CD14-positive monocyte (primary cell): ENCODE results near the gene MTF1. TPM values are rescaled to one million over a fixed set of nuclear protein-coding genes. Genes with fewer than 3 reads are reported as not detected.

Experiments
- DNase-seq, 3 donors: peaks; one replicate each; pipeline ENCODE4 v3.0.0-alpha.2; 2011 to 2022
- H2AFZ ChIP-seq: 2 replicates; pipeline ENCODE4 v1.6.0; 2012; ENCODE audit warnings: mild to moderate bottlenecking, low read depth, low read length, inconsistent platforms; ENCODE audit not compliant: insufficient read depth, poor library complexity, severe bottlenecking
- H3K27ac ChIP-seq, 2 donors: 1 replicate in 1 of 2; 2 replicates in 1 of 2; pipeline ENCODE4 v1.5.1; 2012 to 2013; ENCODE audit warnings: low read length in 2 of 2, control low read depth in 1 of 2, inconsistent platforms in 1 of 2, low read depth in 1 of 2, mild to moderate bottlenecking in 1 of 2
- H3K27me3 ChIP-seq, 2 donors: one replicate each; pipeline versions ENCODE4 v1.6.0 to v1.6.1; 2011 to 2013; ENCODE audit warnings: low read length in 2 of 2; ENCODE audit not compliant: control insufficient read depth in 2 of 2, insufficient read depth in 2 of 2
- H3K36me3 ChIP-seq, 2 donors: replicated peaks in 1 of 2; 1 replicate in 1 of 2; 2 replicates in 1 of 2; pipeline versions ENCODE4 v1.5.1 to v1.6.1; 2012 to 2013; ENCODE audit warnings: low read length in 2 of 2, control low read depth in 1 of 2, inconsistent platforms in 1 of 2, mild to moderate bottlenecking in 1 of 2; ENCODE audit not compliant: insufficient read depth in 2 of 2, control insufficient read depth in 1 of 2
- H3K4me1 ChIP-seq, 2 donors: 1 replicate in 1 of 2; 2 replicates in 1 of 2; pipeline versions ENCODE4 v1.5.1 to v1.6.1; 2012 to 2013; ENCODE audit warnings: low read length in 2 of 2, control low read depth in 1 of 2, inconsistent platforms in 1 of 2, mild to moderate bottlenecking in 1 of 2, moderate library complexity in 1 of 2; ENCODE audit not compliant: insufficient read depth in 2 of 2, control insufficient read depth in 1 of 2
- H3K4me2 ChIP-seq: replicated peaks from 2 replicates; pipeline ENCODE3; 2012; ENCODE audit warnings: low read length, moderate library complexity, mild to moderate bottlenecking; ENCODE audit not compliant: poor library complexity, severe bottlenecking; ENCODE audit errors: extremely low read depth
- H3K4me3 ChIP-seq, 3 experiments: fragments of 200-600 bp in 1 of 3; sonication (generic) in 1 of 3; replicated peaks in 1 of 3; 1 replicate in 2 of 3; 2 replicates in 1 of 3; pipeline ENCODE4 v1.5.1; 2011 to 2013; ENCODE audit warnings: low read length in 3 of 3, mild to moderate bottlenecking in 3 of 3, control low read depth in 2 of 3, low read depth in 2 of 3, inconsistent platforms in 1 of 3, moderate library complexity in 1 of 3
- H3K79me2 ChIP-seq: 2 replicates; pipeline ENCODE4 v1.6.0; 2012; ENCODE audit warnings: mild to moderate bottlenecking, control low read depth, inconsistent platforms, low read length, moderate library complexity; ENCODE audit not compliant: insufficient read depth
- H3K9ac ChIP-seq: 2 replicates; pipeline ENCODE4 v1.6.0; 2017; ENCODE audit warnings: low read length, mild to moderate bottlenecking; ENCODE audit not compliant: insufficient read depth, poor library complexity, severe bottlenecking
- H3K9me3 ChIP-seq, 2 donors: replicated peaks in 1 of 2; 1 replicate in 1 of 2; 2 replicates in 1 of 2; pipeline versions ENCODE4 v1.5.1 to v1.6.1; 2012 to 2013; ENCODE audit warnings: low read length in 2 of 2, control low read depth in 1 of 2; ENCODE audit not compliant: control insufficient read depth in 1 of 2, insufficient read depth in 1 of 2
- H4K20me1 ChIP-seq: 2 replicates; pipeline ENCODE4 v1.6.0; 2012; ENCODE audit warnings: mild to moderate bottlenecking, low read length, control low read depth, moderate library complexity; ENCODE audit not compliant: insufficient read depth
- H3K27ac Mint-ChIP-seq, 7 donors: one replicate each; pipeline ENCODE4 v1.8.0; 2020; ENCODE audit warnings: mild to moderate bottlenecking in 7 of 7, mixed read lengths in 7 of 7, moderate library complexity in 6 of 7, inconsistent platforms in 2 of 7
- H3K27me3 Mint-ChIP-seq, 3 donors: one replicate each; pipeline ENCODE4 v1.8.0; 2021 to 2022; ENCODE audit warnings: low read depth in 3 of 3, mild to moderate bottlenecking in 3 of 3, mixed read lengths in 3 of 3, moderate library complexity in 3 of 3, inconsistent platforms in 1 of 3
- H3K36me3 Mint-ChIP-seq, 2 donors: one replicate each; pipeline ENCODE4 v1.8.0; 2020; ENCODE audit warnings: mixed read lengths in 2 of 2, inconsistent platforms in 1 of 2, mild to moderate bottlenecking in 1 of 2
- H3K4me1 Mint-ChIP-seq: one replicate; pipeline ENCODE4 v1.8.0; 2020; ENCODE audit warnings: mild to moderate bottlenecking, mixed read lengths
- H3K4me3 Mint-ChIP-seq, 2 donors: one replicate each; pipeline ENCODE4 v1.8.0; 2020; ENCODE audit warnings: mild to moderate bottlenecking in 2 of 2, mixed read lengths in 2 of 2, moderate library complexity in 1 of 2
- H3K9me3 Mint-ChIP-seq, 7 donors: one replicate each; pipeline ENCODE4 v1.8.0; 2020 to 2022; ENCODE audit warnings: mixed read lengths in 7 of 7, mild to moderate bottlenecking in 6 of 7, moderate library complexity in 6 of 7, inconsistent platforms in 2 of 7
- CTCF ChIP-seq: fragments of 200-600 bp; IDR thresholded peaks from one replicate; pipeline ENCODE4 v1.8.0; 2022; ENCODE audit warnings: antibody characterized with exemption, mild to moderate bottlenecking
- WGBS: methylation state at CpG from one replicate; pipeline ENCODE4 v1.1.5; 2013; ENCODE audit warnings: missing lambda C conversion rate; ENCODE audit not compliant: insufficient coverage; 5-methylcytosine and 5-hydroxymethylcytosine counted together
- intact Hi-C, 2 donors: fragments of 100-400 bp; cut with micrococcal nuclease; formaldehyde crosslinking; loops; one replicate each; pipeline versions ENCODE4 v1.15.0 to v1.15.1; 2023
- polyA plus RNA-seq, 3 donors: library from polyadenylated mRNA; depleted of rRNA in 1 of 3; unstranded in 2 of 3; stranded (reverse) in 1 of 3; fragments of 300-500 nt in 2 of 3; fragments of >200 nt in 1 of 3; fragmentation: Illumina TruSeq in 2 of 3; gene quantifications; 1 replicate in 2 of 3; 2 replicates in 1 of 3; pipeline ENCODE4 v1.2.3, GENCODE V29; 2012 to 2021

Gene MTF1
- polyA plus RNA-seq, 3 donors: 17.1 to 41.0 (median 29.6) TPM

- Histone ChIP-seq H3K4me3 (no peak overlapping the region), H3K36me3 (peaks cover 65 to 76% of the 10 kb centered on the region in 2 donors), H3K4me2 (no peak overlapping the region), H3K79me2 (peaks cover 53% of the 10 kb centered on the region), H4K20me1 (peaks cover 30% of the 10 kb centered on the region), H3K9me3 (no peaks in the 10 kb centered on the region), H3K9ac (no peak overlapping the region), H3K27me3 (no peaks in the 10 kb centered on the region), H2AFZ (no peak overlapping the region), H3K4me1 (peaks cover 24 to 30% of the 10 kb centered on the region in 2 donors), H3K27ac (no peak overlapping the region)
- H3K4me3 Mint-ChIP-seq: no peak overlapping the region
- H3K4me1 Mint-ChIP-seq: peaks cover 34% of the 10 kb centered on the region
- H3K27ac Mint-ChIP-seq: peak overlapping the region in 5 of 7 donors; percentile 35 to 77 (median 40)
- intact Hi-C loops: no loop called here
- DNase-seq: no peak
- H3K9me3 Mint-ChIP-seq: no peaks in the 10 kb centered on the region
- WGBS: 100% methylated on average over 1 of the region's 2 CpGs
- no peak for TF ChIP-seq CTCF
- H3K27me3 Mint-ChIP-seq: peaks cover 0 to 1% (median 0%) of the 10 kb centered on the region in 3 donors
- H3K36me3 Mint-ChIP-seq: peaks cover 64 to 87% of the 10 kb centered on the region in 2 donors
Observed at GRCh38 chr1:37821481-37821880, 37.9 kb downstream of the MTF1 start.

GRCh38 chr1:37817481-37817880 lies 41.9 kb downstream of the MTF1 start:
- peaks cover 28% of the 10 kb centered on the region for H3K4me1 Mint-ChIP-seq
- no peak overlapping the region for H3K4me3 Mint-ChIP-seq
- Histone ChIP-seq H4K20me1 (peaks cover 56% of the 10 kb centered on the region), H3K9ac (no peak overlapping the region), H3K79me2 (peaks cover 70% of the 10 kb centered on the region), H3K36me3 (peaks cover 75 to 93% of the 10 kb centered on the region in 2 donors), H2AFZ (no peak overlapping the region), H3K27ac (peak overlapping the region in 1 of 2 donors; percentile 51), H3K4me1 (peaks cover 6 to 29% of the 10 kb centered on the region in 2 donors), H3K9me3 (no peaks in the 10 kb centered on the region), H3K27me3 (no peaks in the 10 kb centered on the region), H3K4me3 (no peak overlapping the region), H3K4me2 (no peak overlapping the region)
- no peak for TF ChIP-seq CTCF
- peak overlapping the region in 3 of 7 donors; percentile 28 to 57 (median 30) for H3K27ac Mint-ChIP-seq
- WGBS: 88% methylated on average over 2 of the region's 2 CpGs
- peaks cover 0 to 1% (median 0%) of the 10 kb centered on the region in 3 donors for H3K27me3 Mint-ChIP-seq
- peaks cover 77 to 95% of the 10 kb centered on the region in 2 donors for H3K36me3 Mint-ChIP-seq
- H3K9me3 Mint-ChIP-seq: no peaks in the 10 kb centered on the region
- no peak for DNase-seq
- intact Hi-C loops: loop anchor here in 1 of 2 donors (10.0 kb wide), 1 partner anchor 187 kb away; the partner anchor contains the start of gene FHL3
